ENCODE data around the gene LCP1.

- TF ChIP-seq GABPA (IDR thresholded peaks at IDR 0.05; ENCODE audit: low read depth) (no peak), REST (IDR thresholded peaks at IDR 0.05; ENCODE audit: insufficient replicate concordance, low read depth) (no peak), POLR2AphosphoS5 (IDR thresholded peaks at IDR 0.05; ENCODE audit: low read depth) (peak; percentile 61; the same call in 1 of the 2 replicates)
- TF ChIP-seq, protein P1, sequence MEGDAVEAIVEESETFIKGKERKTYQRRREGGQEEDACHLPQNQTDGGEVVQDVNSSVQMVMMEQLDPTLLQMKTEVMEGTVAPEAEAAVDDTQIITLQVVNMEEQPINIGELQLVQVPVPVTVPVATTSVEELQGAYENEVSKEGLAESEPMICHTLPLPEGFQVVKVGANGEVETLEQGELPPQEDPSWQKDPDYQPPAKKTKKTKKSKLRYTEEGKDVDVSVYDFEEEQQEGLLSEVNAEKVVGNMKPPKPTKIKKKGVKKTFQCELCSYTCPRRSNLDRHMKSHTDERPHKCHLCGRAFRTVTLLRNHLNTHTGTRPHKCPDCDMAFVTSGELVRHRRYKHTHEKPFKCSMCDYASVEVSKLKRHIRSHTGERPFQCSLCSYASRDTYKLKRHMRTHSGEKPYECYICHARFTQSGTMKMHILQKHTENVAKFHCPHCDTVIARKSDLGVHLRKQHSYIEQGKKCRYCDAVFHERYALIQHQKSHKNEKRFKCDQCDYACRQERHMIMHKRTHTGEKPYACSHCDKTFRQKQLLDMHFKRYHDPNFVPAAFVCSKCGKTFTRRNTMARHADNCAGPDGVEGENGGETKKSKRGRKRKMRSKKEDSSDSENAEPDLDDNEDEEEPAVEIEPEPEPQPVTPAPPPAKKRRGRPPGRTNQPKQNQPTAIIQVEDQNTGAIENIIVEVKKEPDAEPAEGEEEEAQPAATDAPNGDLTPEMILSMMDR (IDR thresholded peaks at IDR 0.05; ENCODE audit: insufficient read depth, low read length), result no peak
Measured at GRCh38 chr13:46173656-46174055, 8.3 kb downstream of the LCP1 start.

Measured in HL-60 (cell line).